GM12865 (cell line): ENCODE results near the gene SETD3.

Experiments used
- DNase-seq: peaks from one replicate; pipeline ENCODE4 v3.0.0; 2010; ENCODE audit warnings: low read depth
- H3K4me3 ChIP-seq: 2 replicates; pipeline ENCODE4 v1.5.1; 2011; ENCODE audit warnings: mild to moderate bottlenecking, low read depth, low read length, control low read depth
- TF ChIP-seq, protein P1 (sequence below): IDR thresholded peaks from 2 replicates; pipeline ENCODE4 v1.5.1; 2011; ENCODE audit warnings: low read length, control low read depth, low read depth, inconsistent platforms; ENCODE audit not compliant: insufficient read depth; ENCODE audit errors: missing control alignments

SETD3 gene

DNA sequence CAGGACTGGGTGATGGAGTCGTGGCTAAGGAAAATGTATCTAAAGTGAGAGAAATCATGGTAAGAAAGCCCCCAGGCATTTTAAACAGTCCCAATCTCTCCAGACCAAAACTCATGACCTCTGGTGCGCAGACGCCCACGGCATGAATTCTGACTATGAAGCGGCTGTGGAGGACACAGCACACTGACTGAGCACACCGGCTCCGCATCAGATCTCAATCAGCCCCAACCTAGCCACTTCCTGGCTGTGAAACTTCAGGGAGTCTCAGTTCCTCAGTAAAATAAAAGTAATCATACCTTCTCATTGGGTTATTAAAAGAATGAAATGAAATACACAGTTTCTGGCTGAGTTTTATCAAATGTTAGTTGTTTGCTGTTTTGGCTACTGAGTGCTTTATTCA lies 38.7 kb downstream of the SETD3 start:
- TF ChIP-seq, protein P1, sequence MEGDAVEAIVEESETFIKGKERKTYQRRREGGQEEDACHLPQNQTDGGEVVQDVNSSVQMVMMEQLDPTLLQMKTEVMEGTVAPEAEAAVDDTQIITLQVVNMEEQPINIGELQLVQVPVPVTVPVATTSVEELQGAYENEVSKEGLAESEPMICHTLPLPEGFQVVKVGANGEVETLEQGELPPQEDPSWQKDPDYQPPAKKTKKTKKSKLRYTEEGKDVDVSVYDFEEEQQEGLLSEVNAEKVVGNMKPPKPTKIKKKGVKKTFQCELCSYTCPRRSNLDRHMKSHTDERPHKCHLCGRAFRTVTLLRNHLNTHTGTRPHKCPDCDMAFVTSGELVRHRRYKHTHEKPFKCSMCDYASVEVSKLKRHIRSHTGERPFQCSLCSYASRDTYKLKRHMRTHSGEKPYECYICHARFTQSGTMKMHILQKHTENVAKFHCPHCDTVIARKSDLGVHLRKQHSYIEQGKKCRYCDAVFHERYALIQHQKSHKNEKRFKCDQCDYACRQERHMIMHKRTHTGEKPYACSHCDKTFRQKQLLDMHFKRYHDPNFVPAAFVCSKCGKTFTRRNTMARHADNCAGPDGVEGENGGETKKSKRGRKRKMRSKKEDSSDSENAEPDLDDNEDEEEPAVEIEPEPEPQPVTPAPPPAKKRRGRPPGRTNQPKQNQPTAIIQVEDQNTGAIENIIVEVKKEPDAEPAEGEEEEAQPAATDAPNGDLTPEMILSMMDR = no peak
- DNase-seq = no peak
- no peak overlapping the region for H3K4me3 ChIP-seq

DNA sequence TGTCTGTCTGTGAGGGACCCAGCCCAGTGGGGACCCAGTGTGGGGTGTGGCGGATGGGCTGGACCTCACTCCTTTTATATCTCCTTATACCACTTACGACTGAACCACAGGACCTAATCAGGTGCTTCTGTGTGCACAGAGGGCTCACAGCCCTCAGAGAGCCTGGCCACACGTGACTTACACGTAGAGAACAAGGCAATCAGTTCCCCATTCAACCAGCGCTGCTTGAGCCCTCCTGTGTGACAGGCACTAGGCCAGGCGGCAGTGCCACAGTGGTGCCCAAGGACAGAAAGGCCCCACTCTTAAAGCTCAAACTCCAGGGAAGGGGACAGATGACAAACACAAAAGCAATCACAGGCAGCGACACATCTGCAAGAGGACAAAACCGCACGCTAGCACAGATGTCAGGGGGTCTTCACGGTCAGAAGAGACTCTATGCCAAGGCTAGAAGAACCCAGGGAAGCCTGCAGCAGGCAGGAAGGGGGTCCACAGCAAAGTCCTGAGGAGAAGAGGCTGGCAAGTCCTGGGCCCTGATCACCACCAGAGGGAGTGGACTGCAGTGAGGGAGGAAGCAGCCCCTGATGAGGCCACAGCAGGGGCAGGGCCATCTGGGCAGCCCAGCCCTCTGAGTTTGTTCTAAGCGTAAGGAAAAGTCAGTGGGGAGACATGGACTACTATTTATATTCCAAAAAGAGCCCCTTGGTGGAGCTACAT lies 39.3 kb downstream of the SETD3 start:
- no peak overlapping the region for H3K4me3 ChIP-seq
- TF ChIP-seq, protein P1 = no peak
- DNase-seq = no peak

DNA sequence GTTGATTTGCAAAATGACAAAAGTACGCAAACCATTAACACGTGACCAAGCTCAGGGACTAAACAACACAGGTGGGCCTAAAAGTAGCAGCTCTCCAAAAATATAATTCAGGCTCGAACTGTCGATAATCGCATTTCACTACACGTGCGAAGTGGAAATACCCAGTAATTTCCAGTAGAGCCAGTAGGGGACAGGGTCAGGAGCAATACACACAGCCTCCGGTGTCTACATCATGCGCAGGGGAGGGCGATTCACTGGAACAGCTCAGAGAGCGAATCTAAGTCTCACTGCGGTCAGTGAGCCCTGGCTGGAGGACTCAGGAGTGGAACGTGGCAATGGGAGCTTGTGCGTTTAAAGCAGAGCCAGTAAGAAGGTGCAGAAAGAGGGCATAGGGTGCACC lies 40.4 kb downstream of the SETD3 start:
- DNase-seq = no peak
- TF ChIP-seq, protein P1 = no peak
- no peak overlapping the region for H3K4me3 ChIP-seq

DNA sequence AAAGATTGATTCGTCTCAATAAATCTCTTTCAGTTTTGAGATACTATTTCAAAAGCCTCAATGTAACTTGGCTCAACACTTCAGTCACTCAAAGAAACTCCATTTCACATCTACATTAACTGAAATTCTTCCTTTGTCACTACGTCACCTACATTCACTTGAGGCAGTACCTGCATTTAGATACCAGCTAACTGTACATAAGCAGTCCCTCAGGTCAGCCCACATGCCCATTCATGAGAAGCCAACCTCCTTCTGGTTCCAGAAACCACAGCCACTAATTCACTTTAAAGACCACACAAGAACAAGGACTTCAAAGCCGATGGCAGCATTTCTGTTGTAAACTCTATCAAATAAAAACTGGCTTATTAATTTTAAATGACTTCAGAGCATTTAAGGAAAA lies 43.0 kb downstream of the SETD3 start:
- TF ChIP-seq, protein P1 = no peak
- no peak overlapping the region for H3K4me3 ChIP-seq
- no peak for DNase-seq

DNA sequence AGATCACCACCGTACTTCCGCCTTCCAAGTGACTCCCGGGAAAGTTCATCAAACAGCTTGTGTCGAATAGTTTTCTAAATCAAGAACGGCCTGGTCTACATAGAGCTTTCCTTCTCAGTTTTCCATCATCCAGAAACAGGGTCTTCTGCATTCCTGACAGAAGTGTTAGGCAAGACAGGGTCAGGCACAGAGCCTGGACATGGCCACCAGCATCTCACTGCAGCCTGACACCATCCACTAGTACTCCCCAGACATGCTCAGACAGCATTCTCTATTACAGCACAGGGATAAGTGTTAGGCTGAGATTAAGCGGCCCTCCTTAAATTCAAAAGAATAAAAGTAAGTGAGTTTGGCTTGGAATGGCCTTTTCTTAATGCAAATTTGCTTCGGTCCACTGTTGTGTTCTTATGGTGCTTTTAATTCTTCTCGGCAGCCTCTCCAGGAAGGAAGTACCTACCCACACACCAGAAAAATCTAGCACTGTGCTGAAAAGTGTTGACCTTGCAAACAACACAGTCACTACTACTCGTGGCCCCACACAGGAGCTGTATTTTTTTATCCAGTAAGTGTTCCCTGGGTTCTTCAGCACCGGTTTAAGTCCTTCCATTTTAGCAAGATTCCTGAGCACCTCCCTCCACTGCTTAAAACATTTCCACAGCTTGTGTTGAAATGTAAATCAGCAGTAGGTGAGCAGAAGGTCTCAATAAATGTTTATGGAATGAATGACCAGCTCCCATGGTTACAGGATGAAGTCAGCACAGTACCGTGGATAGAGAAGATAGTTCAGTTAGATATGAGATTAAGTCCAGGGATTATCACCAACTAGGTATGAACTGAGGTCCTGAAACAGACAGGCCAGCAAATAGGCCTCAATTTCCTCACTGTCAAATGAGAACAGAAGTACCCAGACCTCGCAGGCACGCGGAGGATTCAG lies 44.1 kb downstream of the SETD3 start:
- H3K4me3 ChIP-seq = no peak overlapping the region
- DNase-seq = no peak
- TF ChIP-seq, protein P1 = no peak

DNA sequence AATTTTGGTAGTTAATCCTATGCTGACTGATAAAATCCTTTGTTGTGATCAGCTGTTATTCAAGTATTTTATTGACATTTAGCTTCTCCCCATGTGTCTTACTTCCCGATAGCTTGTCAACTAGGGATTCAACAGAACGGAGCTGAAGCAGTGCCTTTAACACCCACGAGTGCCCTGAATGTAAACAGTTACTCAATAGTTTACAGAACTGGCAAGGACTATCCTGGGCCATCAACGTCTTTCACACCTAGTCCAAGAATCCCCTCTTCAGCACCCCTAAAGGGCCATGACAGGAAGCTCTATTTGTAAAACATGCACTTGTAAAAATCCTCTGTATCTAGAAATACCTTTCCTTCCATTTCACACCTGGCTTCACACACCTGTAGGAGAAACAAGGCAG lies 45.3 kb downstream of the SETD3 start:
- TF ChIP-seq, protein P1 = no peak
- no peak overlapping the region for H3K4me3 ChIP-seq
- DNase-seq = no peak

DNA sequence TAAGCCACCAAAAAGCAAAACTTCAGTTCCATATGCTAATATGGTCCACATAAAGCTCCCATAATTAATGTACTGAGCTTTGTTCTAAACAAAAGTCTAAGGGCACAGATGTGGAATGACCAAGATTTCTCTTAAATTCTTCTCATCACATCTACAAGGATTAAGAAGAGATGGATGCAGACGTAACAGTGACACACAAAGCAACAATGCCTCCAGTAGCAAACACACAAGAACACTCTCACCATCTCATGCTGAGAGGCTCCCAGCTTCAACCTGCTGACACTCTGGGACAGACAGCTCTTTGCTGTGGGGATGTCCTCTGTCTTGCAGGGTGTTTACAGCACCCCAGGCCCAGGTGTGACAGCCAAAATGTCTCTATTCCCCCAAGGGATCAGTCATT lies 48.2 kb downstream of the SETD3 start:
- TF ChIP-seq, protein P1 = no peak
- H3K4me3 ChIP-seq = no peak overlapping the region
- no peak for DNase-seq
